ENCODE measurements around the gene IRGQ.
"Not testable (repeated sequence)": the region's sequence is repeated elsewhere in the genome, so short reads cannot be mapped to it uniquely, and the experiment has no call there.

The IRGQ gene

GRCh38 chr19:43574424-43575155, 21.3 kb downstream of the IRGQ start:
- DNase-seq (ENCODE audit: low read depth, low spot score): peak; percentile 63

- no peak for DNase-seq (ENCODE audit: low read depth, low spot score)
Measured at GRCh38 chr19:43572171-43572588, 23.8 kb downstream of the IRGQ start.

GRCh38 chr19:43570174-43570791, 25.7 kb downstream of the IRGQ start:
- no peak for DNase-seq (ENCODE audit: low read depth, low spot score)

GRCh38 chr19:43569657-43570056, 26.3 kb downstream of the IRGQ start:
- no peak for DNase-seq (ENCODE audit: low read depth, low spot score)

- no peak for DNase-seq (ENCODE audit: low read depth, low spot score)
Measured at GRCh38 chr19:43564800-43565199, 31.1 kb downstream of the IRGQ start.

- DNase-seq (ENCODE audit: low read depth, low spot score): no peak
Measured at GRCh38 chr19:43563816-43564457, 32.0 kb downstream of the IRGQ start.

DNA sequence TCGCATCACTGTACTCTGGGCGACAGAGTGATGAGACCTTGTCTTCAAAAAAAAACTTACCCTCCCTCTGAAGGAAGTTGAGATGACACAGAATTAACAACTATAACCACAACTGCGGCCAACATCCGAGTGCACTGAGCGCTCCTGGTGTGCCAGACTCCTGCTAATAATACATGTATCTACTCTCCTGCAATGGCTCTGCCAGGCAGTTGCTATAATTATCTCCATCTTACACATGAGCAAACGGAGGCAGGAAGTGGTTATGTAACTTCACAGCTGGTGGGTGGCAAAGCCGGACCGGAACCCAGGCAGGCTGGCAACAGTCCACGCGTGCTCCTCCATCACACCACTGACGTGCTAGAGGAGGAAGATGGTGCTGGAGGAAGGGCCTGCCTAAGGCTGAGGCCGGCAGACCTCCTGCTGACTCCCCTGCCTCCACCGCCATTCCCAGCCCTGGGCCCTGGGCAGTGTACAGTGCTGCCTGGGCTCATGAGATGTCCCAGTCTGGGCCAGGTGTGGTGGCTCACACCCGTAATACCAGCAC, 33.2 kb downstream of the IRGQ start:
- DNase-seq (ENCODE audit: low read depth, low spot score): peak; percentile 70

DNA sequence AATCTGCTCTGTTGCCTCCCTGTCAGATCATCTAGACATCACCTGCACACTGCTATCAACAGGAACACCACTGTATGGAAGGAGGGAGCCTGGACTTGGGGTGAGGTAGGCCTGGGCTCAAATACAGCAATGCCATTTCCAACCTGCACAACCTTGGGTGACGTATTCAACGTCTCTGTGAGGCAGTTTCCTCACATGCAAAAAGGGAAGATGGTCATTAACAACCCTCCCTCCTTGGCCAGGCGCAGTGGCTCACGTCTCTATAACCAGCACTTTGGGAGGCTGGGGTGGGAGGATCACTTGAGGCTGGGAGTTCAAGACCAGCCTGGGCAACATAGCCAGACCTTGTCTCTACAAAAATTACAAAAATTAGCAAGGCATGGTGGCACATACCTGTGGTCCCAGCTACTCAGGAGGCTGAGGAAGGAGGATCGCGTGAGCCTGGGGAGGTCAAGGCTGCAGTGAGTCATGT, 33.7 kb downstream of the IRGQ start:
- no peak for DNase-seq (ENCODE audit: low read depth, low spot score)

- DNase-seq (ENCODE audit: low read depth, low spot score): no peak
Measured at GRCh38 chr19:43561139-43561970, 34.6 kb downstream of the IRGQ start.

DNA sequence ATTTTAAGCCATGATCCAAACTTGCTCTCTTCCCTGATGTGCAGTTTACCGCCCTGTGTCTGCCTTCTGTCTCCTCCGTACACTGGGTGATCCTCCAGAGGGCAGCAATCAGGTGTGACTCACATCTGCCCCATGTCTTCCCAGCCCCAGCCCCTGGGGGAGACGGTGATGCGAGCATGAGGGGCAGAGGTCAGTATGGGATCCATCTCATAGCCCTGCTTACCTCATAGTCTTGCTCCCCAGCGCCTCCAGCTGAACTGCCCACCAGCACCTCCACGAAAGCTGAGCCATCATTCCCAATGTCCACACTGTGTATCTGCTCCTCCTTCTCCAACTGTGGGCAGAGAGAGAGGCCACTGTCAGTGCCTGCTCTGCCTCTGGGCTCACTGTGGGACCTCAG, 35.2 kb downstream of the IRGQ start:
- DNase-seq (ENCODE audit: low read depth, low spot score): no peak

- peak; percentile 83 for DNase-seq (ENCODE audit: low read depth, low spot score)
Measured at GRCh38 chr19:43555185-43555770, 40.7 kb downstream of the IRGQ start.

DNA sequence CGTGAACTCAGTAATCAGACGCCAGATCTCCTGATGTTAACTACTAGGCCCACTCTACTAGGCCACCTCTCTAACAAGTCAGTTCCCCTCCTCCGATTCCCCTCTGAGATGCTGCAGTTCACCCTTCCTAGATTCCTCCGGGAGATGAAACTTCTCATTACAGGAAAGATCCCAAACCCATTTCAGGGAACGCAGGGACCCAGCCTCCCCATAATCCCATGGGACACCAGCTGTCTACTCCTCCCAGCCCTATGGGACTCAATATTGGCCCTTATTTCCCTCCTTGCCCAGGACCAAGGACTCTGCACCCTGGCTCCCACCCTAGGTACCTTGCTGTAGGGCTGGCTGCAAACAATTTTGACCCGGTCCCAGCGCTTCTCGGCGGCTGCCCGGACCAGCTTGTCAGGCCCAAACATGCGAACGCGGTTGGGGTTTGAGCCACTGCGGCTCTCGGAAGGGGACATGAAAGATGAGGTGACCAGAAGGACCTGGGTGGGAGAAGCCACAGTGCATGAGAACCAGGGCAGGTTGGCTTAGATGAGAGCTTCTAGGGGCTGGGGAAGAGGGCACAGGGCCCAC, 41.5 kb downstream of the IRGQ start:
- no peak for DNase-seq (ENCODE audit: low read depth, low spot score)

DNA sequence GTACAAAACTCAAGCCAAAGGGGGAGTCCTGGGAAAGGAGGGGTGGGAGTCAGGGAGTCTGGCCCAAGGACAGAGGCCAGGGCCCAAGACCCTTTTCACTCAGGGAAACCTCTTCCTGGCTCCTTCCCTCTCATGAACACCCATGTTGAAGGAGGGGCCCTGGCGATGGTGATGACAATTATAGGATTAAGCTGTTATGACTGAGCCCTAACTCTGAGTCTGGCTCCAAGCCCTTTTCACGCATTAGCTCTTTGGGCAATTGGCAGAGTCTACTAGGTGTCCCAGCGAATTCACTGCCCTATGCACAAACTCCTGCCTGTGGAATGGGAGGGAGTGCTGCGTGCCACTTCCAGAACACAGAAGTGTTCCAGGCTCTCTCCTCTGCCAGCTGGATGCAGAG, 42.3 kb downstream of the IRGQ start:
- no peak for DNase-seq (ENCODE audit: low read depth, low spot score)

- no peak for DNase-seq (ENCODE audit: low read depth, low spot score)
Measured at GRCh38 chr19:43552616-43553015, 43.3 kb downstream of the IRGQ start.

DNA sequence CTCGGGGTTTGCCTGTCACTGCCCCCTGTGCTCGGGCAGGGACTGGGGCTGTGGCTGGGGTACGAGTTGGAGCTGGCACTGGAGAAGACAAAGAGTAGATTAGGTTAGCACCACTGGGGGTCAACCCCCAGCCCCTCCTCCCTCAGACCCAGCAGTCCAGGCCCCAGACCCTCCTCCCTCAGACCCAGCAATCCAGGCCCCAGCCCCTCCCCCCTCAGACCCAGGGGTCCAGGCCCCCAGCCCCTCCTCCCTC, 43.8 kb downstream of the IRGQ start:
- no peak for DNase-seq (ENCODE audit: low read depth, low spot score)

DNA sequence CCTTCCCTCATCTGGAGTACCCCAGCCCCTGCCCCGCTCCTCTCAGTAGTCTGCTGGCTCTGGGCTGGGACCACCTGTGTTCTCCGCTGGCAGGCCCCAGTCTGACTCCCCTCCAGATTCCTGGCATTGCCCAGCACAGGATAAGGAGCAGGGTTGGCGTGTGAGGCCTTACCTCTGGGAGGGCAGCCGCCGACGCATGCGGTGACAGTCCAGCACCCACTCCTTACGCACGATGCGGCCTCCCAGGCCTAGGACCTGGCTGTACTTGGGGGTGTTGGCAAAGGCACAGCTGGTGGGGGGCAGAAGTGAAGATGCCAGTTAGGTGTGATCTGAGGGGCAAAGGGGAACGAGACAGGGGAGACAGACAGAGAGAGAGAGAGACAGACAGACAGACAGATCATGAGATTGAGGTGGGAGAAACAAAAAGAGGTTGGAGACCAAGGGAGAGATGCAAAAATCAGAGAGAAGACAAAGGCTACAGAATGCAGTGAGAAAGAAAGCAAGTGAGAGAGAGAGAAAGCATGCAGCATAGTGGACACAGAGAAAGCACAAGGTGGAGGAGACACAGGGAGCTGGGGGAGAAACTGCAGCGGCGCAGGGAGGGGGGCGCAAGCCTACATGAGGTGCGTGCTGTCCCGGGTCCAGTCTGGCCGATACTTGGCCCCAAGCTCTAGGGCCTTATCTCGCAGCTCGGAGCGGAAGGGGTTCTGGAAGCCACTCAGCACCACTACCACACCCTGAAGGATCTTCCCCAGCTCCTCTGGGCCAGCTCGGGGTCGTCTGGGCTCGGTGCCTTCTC, 44.3 kb downstream of the IRGQ start:
- no peak for DNase-seq (ENCODE audit: low read depth, low spot score)

DNA sequence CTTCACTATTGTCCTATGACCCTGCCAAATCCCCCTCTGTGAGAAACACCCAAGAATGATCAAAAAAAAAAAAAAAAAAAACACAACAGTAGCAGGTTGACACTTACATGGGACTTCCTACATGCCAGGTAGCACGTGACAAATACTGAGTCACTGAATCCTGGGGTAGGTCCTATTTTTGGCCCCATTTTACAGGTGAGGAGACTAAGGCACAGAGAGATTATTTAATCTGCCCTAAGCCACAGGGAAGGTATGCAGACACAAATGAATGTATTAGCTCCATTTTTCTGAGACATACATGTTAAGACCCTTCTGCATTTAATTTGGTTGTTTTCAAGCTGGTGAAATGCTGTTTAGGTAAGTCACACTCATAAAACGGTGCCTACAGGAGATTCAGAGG, 47.2 kb downstream of the IRGQ start:
- no peak for DNase-seq (ENCODE audit: low read depth, low spot score)

DNA sequence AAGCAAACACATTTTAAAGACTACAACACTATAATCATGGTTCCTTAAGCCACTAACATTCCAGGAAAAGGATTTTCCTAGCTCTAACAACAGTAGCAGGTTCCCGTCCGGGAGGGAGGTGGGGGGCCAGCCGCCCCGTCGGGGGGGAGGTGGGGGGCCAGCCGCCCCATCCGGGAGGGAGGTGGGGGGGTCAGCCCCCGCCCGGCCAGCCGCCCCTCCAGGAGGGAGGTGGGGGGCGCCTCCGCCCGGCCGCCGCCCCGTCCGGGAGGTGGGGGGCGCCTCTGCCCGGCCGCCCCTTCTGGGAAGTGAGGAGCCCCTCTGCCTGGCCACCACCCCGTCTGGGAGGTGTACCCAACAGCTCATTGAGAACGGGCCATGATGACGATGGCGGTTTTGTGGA, 48.0 kb downstream of the IRGQ start:
- not testable (repeated sequence) for DNase-seq (ENCODE audit: low read depth, low spot score)

- DNase-seq (ENCODE audit: low read depth, low spot score): no peak
Measured at GRCh38 chr19:43546581-43546980, 49.4 kb downstream of the IRGQ start.

DNA sequence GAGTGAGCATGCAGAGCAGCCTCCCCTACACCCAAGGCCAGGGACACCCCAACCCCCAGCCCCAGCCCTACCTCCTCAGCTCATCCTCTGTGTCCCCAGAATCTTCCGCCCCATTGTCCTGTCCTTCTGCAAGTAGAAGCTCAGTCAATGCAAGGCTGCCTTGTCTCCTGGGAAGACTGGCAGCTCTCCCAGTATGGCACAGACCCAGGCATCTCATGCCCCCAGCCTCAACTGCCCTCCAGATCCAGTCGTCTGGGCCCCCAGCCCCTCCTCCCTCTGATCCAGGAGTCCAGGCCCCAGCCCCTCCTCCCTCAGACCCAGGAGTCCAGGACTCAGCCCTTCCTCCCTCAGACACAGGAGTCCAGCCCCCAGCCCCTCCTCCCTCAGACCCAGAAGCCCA, 50.0 kb downstream of the IRGQ start:
- DNase-seq (ENCODE audit: low read depth, low spot score): no peak

Data from astrocyte of the hippocampus (primary cell).